Measurements from ENCODE around the gene PPM1H.

Gene PPM1H

DNA sequence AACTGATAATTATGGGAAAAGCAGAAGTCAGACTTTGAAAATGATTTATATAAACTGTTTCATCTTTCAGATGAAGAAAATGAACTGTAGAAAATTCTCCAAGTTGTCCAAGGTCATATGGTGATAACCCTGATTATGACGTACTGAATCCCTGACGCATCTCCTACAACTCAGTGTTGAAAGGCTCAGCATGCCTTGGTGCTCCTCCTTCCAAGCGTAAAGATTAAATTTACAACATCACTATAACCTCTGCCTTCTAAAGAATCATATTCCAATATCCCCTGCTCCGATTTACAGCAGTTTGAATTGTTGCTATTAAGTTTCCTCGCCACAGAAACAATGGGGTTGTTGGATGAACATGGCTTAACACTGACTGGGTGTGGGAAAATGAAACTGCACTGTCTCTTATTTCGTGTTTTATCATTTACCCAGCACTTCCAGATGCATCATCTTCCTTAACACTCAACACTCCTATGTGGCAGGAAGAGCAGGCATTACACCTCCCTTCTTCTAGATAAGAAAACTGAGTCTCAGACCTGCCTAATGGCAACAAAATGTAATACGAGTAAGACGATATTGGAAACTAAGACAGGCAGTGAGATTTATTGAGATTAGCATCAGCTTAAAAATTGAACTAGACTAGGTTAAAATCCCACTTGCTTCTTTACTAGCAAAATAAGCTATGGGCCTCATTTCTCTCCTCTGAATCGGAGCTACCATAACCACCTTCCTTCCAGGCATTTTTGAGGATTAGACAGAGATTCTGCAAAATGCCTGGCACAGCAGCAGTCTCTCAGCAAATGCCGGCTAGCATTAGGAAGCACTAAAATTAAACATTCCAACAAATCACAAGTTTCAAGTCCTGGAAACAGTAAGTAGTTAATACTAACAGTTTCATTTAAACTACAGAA, 74.2 kb downstream of the PPM1H start (continued):
- TF ChIP-seq, protein P1, sequence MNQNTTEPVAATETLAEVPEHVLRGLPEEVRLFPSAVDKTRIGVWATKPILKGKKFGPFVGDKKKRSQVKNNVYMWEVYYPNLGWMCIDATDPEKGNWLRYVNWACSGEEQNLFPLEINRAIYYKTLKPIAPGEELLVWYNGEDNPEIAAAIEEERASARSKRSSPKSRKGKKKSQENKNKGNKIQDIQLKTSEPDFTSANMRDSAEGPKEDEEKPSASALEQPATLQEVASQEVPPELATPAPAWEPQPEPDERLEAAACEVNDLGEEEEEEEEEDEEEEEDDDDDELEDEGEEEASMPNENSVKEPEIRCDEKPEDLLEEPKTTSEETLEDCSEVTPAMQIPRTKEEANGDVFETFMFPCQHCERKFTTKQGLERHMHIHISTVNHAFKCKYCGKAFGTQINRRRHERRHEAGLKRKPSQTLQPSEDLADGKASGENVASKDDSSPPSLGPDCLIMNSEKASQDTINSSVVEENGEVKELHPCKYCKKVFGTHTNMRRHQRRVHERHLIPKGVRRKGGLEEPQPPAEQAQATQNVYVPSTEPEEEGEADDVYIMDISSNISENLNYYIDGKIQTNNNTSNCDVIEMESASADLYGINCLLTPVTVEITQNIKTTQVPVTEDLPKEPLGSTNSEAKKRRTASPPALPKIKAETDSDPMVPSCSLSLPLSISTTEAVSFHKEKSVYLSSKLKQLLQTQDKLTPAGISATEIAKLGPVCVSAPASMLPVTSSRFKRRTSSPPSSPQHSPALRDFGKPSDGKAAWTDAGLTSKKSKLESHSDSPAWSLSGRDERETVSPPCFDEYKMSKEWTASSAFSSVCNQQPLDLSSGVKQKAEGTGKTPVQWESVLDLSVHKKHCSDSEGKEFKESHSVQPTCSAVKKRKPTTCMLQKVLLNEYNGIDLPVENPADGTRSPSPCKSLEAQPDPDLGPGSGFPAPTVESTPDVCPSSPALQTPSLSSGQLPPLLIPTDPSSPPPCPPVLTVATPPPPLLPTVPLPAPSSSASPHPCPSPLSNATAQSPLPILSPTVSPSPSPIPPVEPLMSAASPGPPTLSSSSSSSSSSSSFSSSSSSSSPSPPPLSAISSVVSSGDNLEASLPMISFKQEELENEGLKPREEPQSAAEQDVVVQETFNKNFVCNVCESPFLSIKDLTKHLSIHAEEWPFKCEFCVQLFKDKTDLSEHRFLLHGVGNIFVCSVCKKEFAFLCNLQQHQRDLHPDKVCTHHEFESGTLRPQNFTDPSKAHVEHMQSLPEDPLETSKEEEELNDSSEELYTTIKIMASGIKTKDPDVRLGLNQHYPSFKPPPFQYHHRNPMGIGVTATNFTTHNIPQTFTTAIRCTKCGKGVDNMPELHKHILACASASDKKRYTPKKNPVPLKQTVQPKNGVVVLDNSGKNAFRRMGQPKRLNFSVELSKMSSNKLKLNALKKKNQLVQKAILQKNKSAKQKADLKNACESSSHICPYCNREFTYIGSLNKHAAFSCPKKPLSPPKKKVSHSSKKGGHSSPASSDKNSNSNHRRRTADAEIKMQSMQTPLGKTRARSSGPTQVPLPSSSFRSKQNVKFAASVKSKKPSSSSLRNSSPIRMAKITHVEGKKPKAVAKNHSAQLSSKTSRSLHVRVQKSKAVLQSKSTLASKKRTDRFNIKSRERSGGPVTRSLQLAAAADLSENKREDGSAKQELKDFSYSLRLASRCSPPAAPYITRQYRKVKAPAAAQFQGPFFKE (tag by site-specific recombination; IDR thresholded peaks at IDR 0.05; ENCODE audit: borderline replicate concordance) = no peak
- no peak for TF ChIP-seq ZNF140 (tag by site-specific recombination; IDR thresholded peaks at IDR 0.05)
- no peak for TF ChIP-seq ZNF37A (tag by site-specific recombination; IDR thresholded peaks at IDR 0.05)
- TF ChIP-seq SCRT1 (tag by site-specific recombination; IDR thresholded peaks at IDR 0.05; ENCODE audit: borderline replicate concordance) = no peak
- TF ChIP-seq, protein P2, sequence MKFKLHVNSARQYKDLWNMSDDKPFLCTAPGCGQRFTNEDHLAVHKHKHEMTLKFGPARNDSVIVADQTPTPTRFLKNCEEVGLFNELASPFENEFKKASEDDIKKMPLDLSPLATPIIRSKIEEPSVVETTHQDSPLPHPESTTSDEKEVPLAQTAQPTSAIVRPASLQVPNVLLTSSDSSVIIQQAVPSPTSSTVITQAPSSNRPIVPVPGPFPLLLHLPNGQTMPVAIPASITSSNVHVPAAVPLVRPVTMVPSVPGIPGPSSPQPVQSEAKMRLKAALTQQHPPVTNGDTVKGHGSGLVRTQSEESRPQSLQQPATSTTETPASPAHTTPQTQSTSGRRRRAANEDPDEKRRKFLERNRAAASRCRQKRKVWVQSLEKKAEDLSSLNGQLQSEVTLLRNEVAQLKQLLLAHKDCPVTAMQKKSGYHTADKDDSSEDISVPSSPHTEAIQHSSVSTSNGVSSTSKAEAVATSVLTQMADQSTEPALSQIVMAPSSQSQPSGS (tag by site-specific recombination; IDR thresholded peaks at IDR 0.05; ENCODE audit: low read depth) = 0 out of 2 replicates have a peak, but pooled peaks have one; percentile 16
- TF ChIP-seq ZNF174 (tag by site-specific recombination; IDR thresholded peaks at IDR 0.05) = no peak
- TF ChIP-seq ZNF416 (tag by site-specific recombination; IDR thresholded peaks at IDR 0.05) = no peak
- no peak for TF ChIP-seq ZNF23 (tag by site-specific recombination; IDR thresholded peaks at IDR 0.05; ENCODE audit: borderline replicate concordance)
- no peak for TF ChIP-seq ZNF391 (tag by site-specific recombination; IDR thresholded peaks at IDR 0.05; ENCODE audit: borderline replicate concordance, low read depth)
- TF ChIP-seq, protein P3, sequence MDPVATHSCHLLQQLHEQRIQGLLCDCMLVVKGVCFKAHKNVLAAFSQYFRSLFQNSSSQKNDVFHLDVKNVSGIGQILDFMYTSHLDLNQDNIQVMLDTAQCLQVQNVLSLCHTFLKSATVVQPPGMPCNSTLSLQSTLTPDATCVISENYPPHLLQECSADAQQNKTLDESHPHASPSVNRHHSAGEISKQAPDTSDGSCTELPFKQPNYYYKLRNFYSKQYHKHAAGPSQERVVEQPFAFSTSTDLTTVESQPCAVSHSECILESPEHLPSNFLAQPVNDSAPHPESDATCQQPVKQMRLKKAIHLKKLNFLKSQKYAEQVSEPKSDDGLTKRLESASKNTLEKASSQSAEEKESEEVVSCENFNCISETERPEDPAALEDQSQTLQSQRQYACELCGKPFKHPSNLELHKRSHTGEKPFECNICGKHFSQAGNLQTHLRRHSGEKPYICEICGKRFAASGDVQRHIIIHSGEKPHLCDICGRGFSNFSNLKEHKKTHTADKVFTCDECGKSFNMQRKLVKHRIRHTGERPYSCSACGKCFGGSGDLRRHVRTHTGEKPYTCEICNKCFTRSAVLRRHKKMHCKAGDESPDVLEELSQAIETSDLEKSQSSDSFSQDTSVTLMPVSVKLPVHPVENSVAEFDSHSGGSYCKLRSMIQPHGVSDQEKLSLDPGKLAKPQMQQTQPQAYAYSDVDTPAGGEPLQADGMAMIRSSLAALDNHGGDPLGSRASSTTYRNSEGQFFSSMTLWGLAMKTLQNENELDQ (tag by site-specific recombination; IDR thresholded peaks at IDR 0.05; ENCODE audit: low read depth) = no peak
- TF ChIP-seq ZNF654 (tag by site-specific recombination; IDR thresholded peaks at IDR 0.05; ENCODE audit: low read depth) = no peak
- TF ChIP-seq, protein P4, sequence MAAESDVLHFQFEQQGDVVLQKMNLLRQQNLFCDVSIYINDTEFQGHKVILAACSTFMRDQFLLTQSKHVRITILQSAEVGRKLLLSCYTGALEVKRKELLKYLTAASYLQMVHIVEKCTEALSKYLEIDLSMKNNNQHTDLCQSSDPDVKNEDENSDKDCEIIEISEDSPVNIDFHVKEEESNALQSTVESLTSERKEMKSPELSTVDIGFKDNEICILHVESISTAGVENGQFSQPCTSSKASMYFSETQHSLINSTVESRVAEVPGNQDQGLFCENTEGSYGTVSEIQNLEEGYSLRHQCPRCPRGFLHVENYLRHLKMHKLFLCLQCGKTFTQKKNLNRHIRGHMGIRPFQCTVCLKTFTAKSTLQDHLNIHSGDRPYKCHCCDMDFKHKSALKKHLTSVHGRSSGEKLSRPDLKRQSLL (tag by site-specific recombination; IDR thresholded peaks at IDR 0.05) = no peak
- no peak for TF ChIP-seq ZNF266 (tag by site-specific recombination; IDR thresholded peaks at IDR 0.05; ENCODE audit: low read depth)
- no peak for TF ChIP-seq OSR2 (tag by site-specific recombination; IDR thresholded peaks at IDR 0.05)
- TF ChIP-seq ZNF514 (tag by site-specific recombination; IDR thresholded peaks at IDR 0.05) = no peak
- peak; percentile 29 for TF ChIP-seq ZNF335 (tag by site-specific recombination; conservative IDR thresholded peaks at IDR 0.05)
- TF ChIP-seq ZNF221 (tag by site-specific recombination; IDR thresholded peaks at IDR 0.05; ENCODE audit: borderline replicate concordance) = no peak
- TF ChIP-seq GLI4 (tag by site-specific recombination; IDR thresholded peaks at IDR 0.05) = no peak
- peak; percentile 34; the same call in 1 of the 2 replicates for TF ChIP-seq ZFP3 (tag by site-specific recombination; IDR thresholded peaks at IDR 0.05; ENCODE audit: low read depth)
- TF ChIP-seq, protein P5, sequence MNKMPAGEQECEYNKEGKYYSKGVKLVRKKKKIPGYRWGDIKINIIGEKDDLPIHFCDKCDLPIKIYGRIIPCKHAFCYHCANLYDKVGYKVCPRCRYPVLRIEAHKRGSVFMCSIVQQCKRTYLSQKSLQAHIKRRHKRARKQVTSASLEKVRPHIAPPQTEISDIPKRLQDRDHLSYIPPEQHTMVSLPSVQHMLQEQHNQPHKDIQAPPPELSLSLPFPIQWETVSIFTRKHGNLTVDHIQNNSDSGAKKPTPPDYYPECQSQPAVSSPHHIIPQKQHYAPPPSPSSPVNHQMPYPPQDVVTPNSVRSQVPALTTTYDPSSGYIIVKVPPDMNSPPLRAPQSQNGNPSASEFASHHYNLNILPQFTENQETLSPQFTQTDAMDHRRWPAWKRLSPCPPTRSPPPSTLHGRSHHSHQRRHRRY (tag by site-specific recombination; IDR thresholded peaks at IDR 0.05) = no peak
- no peak for TF ChIP-seq ZNF19 (tag by site-specific recombination; IDR thresholded peaks at IDR 0.05; ENCODE audit: low read depth)
- TF ChIP-seq, protein P6, sequence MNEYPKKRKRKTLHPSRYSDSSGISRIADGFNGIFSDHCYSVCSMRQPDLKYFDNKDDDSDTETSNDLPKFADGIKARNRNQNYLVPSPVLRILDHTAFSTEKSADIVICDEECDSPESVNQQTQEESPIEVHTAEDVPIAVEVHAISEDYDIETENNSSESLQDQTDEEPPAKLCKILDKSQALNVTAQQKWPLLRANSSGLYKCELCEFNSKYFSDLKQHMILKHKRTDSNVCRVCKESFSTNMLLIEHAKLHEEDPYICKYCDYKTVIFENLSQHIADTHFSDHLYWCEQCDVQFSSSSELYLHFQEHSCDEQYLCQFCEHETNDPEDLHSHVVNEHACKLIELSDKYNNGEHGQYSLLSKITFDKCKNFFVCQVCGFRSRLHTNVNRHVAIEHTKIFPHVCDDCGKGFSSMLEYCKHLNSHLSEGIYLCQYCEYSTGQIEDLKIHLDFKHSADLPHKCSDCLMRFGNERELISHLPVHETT (tag by site-specific recombination; IDR thresholded peaks at IDR 0.05) = no peak
- TF ChIP-seq ZNF600 (tag by site-specific recombination; IDR thresholded peaks at IDR 0.05) = 0 out of 2 replicates have a peak, but pooled peaks have one; percentile 24
